Midbrain (tissue), 1 donor: ENCODE data around the gene NPAS3.

Experiments used
- DNase-seq: peaks from one replicate; lab custom pipeline; 2025; lab: John Stamatoyannopoulos, UW

Gene NPAS3

DNA sequence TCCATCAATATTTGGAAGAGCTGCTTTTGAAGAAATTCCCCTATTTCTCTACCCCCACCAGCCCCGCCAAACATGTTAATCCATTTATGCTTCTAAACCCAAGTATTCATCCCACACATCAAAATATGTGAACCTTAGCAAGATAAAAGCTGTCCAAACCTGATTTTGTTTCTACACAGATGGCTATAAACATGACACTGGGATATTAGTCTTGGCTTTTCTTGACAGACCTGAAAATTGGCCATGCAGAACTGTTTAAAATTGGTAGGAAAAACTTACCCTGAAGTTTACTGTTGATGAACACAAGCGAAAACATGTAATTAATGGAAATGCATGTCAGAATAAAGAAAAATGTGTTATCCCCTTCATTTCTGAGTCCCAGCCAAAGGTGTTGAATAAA is 642.2 kb downstream of the NPAS3 start:
- DNase-seq = no peak

DNA sequence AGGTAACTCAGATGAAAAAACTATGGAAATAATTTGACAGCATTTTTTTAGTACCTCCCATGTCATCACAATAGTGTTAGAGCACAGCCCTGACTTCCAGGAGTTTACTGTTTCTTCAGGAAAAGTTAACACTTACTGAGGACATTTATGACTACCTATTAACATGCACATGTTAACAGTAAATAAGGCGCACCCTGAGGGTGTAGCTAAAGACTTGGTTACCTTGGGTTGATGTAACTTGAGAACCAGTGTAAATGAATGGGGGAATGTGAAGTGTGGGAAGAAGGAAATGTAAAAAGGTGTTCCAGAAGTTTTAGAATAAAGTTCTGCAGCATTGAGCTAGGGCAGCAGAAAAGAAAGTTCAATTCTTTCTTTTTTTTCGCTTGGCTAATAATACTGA is 646.0 kb downstream of the NPAS3 start:
- no peak for DNase-seq

GRCh38 chr14:33586806-33587205 is 648.1 kb downstream of the NPAS3 start:
- DNase-seq = peak; percentile 28

GRCh38 chr14:33587791-33588190 is 649.1 kb downstream of the NPAS3 start:
- DNase-seq = no peak

- no peak for DNase-seq
These were observed 650.1 kb downstream of the NPAS3 start for GRCh38 chr14:33588771-33589170.

- no peak for DNase-seq
These were observed 650.7 kb downstream of the NPAS3 start for GRCh38 chr14:33589334-33589733.

DNA sequence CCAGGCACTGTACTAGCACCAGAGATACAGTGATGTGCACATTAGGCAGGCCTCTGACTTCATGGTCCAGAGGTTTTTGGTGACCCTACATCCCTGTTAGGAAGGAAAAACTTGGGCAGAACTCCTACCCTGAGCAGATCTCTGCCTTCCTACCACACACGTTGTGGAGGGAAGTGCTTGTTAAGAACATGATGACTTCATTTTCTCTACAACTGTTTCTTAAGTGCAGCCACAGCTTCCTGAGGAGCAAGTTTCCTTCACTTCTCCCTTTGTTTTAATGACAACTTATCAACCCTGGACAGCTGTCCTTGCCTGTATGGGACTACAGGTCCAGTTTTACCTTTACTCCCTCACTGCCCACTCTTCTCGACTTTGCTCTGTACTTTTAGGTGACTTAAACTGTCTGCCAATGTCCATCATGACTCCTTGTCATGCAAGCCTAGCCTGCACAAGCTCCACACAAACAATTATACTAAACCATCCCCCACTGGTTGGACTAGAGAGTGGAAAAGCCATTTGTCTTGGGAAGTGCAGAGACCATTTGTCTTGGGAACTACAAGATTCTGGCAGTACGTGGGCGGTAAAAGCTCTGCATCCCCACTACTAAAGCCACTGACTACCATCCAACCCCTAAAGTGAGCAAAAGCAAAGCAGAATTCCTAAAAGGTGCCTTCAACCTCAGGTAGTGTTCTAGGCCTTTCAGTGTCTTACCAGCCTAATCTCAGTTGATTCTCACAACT is 652.4 kb downstream of the NPAS3 start:
- no peak for DNase-seq

DNA sequence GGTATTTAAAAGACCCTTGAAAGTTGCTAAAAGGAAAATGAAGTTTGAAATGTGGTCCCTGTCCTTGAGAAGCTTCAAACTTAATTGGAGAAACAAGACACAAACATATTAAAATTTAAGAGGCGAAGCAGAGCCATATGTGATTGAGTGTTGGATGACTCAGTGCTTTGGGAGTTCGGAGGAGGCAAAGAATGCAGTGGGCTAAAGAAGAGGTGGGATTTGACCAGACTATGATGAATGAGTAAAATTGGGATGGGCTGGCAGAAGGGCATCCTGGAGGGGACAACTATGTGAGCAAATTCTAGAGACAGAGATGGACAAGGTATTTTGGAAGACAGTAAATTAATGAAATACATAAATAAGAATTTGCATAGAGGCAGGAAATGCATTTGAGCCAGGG is 653.6 kb downstream of the NPAS3 start:
- no peak for DNase-seq

GRCh38 chr14:33596211-33597080 is 657.8 kb downstream of the NPAS3 start:
- DNase-seq = no peak

DNA sequence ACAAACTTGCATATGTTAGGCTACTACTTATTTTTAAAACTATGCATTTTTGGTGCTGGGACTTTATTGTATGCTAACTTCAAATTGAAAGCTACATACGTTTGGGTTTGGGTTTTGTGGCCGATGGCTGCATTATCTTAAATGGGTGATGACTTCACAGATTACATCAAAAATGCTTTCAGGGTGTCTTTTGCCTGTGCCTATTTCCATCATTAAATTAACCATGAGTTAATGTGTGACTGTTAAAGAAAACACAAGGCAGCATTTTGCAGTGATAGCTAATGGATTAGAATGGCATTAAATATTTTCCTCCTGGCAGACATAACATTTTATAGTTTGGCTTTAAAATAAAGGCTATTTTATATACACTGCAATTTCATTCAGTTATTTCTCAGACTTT is 659.9 kb downstream of the NPAS3 start:
- DNase-seq = no peak

DNA sequence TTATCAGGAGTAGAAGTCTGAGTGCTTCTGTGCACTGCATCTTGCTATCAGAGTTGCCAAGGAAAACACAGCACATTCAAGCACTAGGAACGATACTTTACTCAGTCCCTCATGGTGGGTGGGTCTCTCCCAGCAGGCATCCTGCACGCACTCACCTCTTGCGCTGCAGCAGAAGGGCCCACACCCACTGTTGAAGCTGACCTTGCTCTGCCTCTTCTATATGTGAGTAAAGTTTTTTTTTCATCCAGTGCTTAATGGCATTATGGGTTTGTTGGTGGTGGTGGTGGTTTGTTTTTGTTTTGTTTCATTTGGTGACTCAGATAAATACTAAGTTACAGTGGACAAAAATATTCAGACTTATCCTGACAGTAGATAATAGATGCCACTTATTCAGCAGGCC is 663.7 kb downstream of the NPAS3 start:
- no peak for DNase-seq

GRCh38 chr14:33606591-33606990 is 667.9 kb downstream of the NPAS3 start:
- no peak for DNase-seq

DNA sequence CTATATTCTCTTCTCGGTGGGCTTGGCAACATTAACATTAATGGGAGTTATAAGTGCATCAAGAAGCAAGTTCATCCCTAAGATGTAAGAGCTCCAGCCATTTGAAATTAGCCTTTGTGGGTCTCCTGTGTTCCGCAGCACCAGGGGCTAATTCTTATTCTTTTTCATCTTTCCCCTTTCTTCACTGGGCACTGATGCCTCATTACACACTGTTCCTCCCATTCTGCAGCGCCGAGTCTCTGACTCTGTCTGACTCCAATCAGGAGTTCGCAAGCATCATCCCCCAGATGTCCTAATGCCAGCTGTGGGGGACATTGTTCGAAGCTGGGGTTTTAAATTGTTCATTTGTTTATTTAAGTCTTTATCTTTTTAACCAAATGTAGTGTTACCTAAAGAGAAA is 670.9 kb downstream of the NPAS3 start:
- no peak for DNase-seq

GRCh38 chr14:33610121-33610520 is 671.4 kb downstream of the NPAS3 start:
- DNase-seq = no peak

- DNase-seq = no peak
These were observed 672.9 kb downstream of the NPAS3 start for GRCh38 chr14:33611405-33612196.

DNA sequence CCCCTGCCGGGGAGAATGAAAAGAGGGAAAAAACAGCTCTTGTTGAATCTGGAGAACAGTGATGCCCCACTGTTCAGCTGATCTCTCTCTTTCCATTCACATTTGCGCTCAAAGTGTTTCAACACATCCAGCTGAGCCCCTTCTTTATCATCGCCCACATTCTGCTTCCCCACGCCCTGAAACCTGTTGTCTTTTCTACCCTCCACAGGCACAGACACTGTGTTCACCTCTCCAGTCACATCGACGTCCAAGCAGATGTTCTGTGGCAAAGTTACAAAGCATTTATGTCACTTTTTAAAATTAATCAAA is 673.5 kb downstream of the NPAS3 start:
- no peak for DNase-seq

- no peak for DNase-seq
These were observed 678.5 kb downstream of the NPAS3 start for GRCh38 chr14:33617154-33617553.

GRCh38 chr14:33618361-33619105 is 679.9 kb downstream of the NPAS3 start:
- no peak for DNase-seq

DNA sequence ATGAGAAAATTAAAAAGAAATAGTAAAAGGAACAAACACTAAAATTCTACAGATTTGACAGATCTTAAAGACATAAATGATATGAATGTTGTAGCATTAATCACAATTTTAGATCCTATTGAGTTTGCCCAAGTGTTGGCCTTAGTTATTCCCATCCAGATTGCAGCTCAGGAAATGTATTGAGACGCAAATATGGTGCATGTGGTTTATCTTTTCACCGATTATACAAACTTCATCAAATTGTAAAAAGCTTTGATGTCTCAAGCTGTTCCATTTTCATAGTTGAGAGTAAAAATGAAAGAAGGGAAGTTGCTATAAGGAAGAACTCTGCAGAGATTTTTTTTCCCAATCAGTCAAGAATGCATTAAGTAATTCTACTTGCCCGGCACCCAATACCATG is 683.8 kb downstream of the NPAS3 start:
- DNase-seq = no peak

GRCh38 chr14:33629792-33630191 is 691.1 kb downstream of the NPAS3 start:
- DNase-seq = no peak

- DNase-seq = no peak
These were observed 692.3 kb downstream of the NPAS3 start for GRCh38 chr14:33631021-33631420.

DNA sequence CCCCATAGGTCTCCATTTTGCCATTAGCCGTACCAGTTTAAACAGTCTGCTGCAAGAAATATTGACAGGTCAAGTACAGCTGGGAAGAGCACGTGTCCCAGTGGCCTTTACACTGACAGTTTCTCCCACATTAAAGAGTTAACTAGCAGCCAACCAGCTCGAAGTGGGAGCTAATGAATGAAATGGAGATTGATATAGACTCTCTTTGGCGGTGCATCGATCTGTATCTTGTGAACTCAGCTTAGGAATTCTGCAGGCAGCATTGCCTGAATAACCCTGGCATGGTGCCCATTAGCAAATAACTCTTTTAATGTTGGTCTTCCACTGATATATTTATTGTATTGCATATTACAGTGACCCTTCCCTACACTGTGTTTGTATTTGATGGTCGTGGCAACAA is 692.8 kb downstream of the NPAS3 start:
- DNase-seq = no peak
